Activated CD8-positive, alpha-beta memory T cell treated with anti-CD3 and anti-CD28 coated beads for 36 hours (primary cell): Measurements from ENCODE around the gene PLD3. TPM values are rescaled to one million over a fixed set of nuclear protein-coding genes. Genes with fewer than 3 reads are reported as not detected.

Experiments
- CTCF ChIA-PET: fragments of 350-600 bp; sonication (Branson Sonifier 250); formaldehyde crosslinking; loops from one replicate; lab custom pipeline; 2021; ENCODE audit warnings: antibody characterized with exemption; lab: Charles Lee
- POLR2A ChIA-PET: fragments of 350-600 bp; sonication (Branson Sonifier 250); formaldehyde crosslinking; loops from one replicate; lab custom pipeline; 2021; ENCODE audit warnings: antibody characterized with exemption; lab: Charles Lee
- total RNA-seq, 2 experiments: library from RNA; stranded (reverse); gene quantifications; one replicate each; pipeline ENCODE4 v1.2.3, GENCODE V29; 2021

Gene PLD3
- total RNA-seq, 2 experiments from 2014 or later, result 48.0 to 50.4 TPM

DNA sequence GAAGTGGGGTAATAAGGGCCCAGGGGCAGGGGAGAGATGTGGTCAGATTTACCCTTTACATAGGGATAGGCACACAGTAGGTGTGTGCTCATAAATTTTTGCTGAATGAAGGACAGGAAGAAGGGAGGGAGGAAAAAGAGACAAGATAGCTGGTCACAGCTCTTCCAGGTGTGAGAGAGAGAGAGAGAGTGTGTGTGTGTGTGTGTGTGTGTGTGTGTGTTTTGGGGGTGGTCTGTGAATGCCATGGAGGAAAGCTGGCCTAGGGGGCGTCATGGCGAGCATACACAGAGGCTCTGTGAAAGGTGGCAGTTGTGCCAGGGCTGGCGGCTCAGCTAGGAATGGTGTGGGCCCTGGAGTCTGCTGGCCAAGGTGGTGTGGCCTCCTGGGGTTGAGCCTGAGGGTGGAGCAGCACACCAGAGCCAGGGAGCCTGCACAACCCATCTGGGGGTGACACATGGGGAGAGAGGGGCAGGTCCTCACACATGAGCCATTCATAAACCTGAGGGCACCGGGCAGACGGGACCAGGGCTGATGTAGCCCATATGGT lies 70.6 kb downstream of the PLD3 start:
- ChIA-PET CTCF (interaction anchor here (1.3 to 3.6 kb wide), 4 partner anchors 8 to 45 kb away, joined by 3 to 27 read pairs (median 18); partner anchors contain the start of genes BLVRB and SERTAD3), POLR2A (no interaction called here)

DNA sequence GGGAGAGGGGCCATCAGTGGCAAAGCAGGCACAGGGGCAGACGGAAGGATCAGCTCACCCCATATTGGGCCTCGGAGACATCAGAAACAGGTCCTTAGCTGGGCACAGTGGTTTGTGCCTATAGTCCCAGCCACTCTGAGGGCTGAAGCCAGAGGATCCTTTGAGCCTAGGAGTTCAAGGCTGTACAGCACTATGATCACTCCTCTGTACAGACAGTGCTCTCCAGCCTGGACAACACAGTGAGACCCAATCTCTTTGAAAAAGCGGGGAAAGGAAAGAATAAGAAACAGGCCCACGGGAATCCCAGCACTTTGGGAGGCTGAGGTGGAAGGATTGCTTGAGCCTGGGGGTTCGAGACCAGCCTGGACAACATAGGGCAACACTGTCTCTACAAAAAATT lies 71.3 kb downstream of the PLD3 start:
- POLR2A ChIA-PET, result interaction anchor here (1.5 to 1.9 kb wide), 2 partner anchors 25 to 46 kb away, joined by 5 to 12 read pairs; partner anchors contain the start of genes BLVRB and SERTAD3
- CTCF ChIA-PET, result interaction anchor here (0.7 to 3.6 kb wide), 19 partner anchors 8 to 273 kb away, joined by 3 to 27 read pairs (median 4); partner anchors contain the start of genes BLVRB and SERTAD3

DNA sequence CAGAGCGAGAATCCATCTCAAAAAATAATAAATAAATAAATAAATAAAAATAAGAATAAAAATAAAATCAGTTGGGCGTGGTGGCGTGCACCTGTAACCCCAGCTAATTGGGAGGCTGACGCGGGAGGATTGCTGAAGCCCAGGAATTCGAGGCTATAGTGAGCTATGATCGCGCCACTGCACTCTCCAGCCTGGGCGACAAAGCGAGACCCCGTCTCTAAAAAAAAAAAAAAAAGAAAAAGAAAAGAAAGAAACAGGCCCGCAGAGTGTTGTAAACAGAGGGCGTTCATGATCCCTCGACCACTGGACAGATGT lies 71.9 kb downstream of the PLD3 start:
- ChIA-PET POLR2A (interaction anchor here (0.6 to 2.3 kb wide), 8 partner anchors 16 to 991 kb away, joined by 3 to 12 read pairs (median 4); partner anchors contain the start of genes BLVRB and SERTAD3), CTCF (interaction anchor here (0.7 to 3.6 kb wide), 26 partner anchors 9 to 274 kb away, joined by 3 to 27 read pairs (median 4); partner anchors contain the start of genes BLVRB and SERTAD3)

DNA sequence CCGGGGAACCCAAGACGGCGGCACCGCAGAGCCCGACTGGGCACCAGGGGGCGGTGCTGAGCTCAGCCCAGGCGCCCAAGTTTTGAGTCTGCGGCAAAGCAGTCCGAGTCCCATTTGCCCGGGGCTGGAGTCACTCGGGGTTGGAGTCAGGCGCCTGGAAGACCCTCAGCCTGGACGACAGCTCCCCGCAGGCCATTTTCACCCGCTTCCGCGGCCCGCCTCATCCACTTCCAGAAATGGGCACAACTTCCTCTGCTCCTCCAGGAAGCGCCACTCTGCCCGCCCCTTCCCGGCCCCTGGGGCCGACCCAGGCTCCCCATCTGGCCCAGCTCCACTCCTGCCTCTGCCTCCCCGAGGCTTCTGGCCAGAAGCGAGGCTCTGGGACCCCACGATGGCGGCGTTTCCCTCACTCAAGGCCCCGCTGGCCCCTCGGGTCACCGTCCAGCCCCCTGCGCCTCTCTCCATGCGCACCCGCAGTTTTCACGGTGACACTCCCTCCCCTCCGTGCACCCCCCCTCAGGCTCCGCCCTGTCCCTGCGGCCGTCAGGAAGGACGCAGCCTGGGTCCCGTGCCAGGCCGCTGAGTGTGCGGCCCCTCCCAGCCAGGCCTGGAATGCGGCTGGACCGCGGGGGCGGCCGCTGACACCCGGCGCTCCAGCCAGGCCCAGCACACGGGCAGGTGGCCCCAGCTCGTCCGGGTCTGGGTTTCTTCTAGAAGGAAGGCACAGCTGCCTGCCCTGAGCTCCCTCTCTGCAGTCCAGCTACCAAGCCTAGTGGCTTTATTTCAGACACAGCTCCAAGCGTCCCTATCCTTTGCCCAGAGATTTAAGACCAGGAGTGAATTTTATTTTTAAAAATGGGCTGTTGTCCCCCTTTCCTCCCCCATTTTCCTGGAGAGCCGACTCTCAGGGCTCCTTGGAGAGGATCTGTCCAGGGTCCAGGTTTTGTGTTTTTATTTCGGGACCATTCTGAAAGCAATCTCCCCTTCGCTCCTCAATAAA lies 72.6 kb downstream of the PLD3 start:
- POLR2A ChIA-PET, result interaction anchor here (0.6 to 2.3 kb wide), 8 partner anchors 17 to 990 kb away, joined by 3 to 12 read pairs (median 4); partner anchors contain the start of genes BLVRB and SERTAD3
- CTCF ChIA-PET, result interaction anchor here (0.7 to 3.6 kb wide), 27 partner anchors 10 to 275 kb away, joined by 3 to 27 read pairs (median 4); partner anchors contain the start of genes BLVRB and SERTAD3

DNA sequence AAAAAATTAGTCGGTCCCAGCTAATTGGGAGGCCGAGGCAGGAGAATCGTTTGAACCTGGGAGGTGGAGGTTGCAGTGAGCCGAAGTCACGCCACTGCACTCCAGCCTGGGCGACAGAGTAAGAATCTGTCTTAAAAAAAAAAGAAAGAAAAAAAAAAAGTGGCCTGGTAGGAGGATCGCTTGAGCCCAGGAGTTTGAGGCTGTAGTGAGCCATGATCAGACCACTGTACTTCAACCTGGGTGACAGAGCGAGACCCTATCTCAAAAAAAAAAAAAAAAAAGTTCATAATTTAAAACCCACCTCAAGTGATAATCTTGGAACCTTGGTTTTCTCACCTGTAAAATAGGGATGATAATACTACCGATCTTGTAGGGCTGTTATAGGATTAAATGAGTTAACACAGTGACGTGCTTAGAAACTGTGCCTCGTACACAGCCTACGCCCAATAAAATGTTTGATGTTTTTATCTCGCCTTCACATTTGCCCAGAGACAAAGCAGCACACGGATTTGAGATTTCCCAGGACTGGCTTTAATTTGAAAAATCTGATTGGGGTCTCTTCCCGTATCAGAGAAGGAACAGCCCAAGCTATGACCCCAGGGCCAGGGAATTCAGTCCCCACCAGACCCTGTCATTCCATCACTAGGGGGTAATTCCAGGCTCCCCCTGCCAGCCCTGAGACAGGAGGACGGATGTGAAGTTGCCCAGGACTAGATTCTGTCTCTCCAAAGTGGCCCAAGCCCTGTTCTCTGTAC lies 73.7 kb downstream of the PLD3 start:
- POLR2A ChIA-PET, result interaction anchor here (1.9 to 2.3 kb wide), 2 partner anchors 20 to 43 kb away, joined by 9 to 12 read pairs; partner anchors contain the start of gene BLVRB

DNA sequence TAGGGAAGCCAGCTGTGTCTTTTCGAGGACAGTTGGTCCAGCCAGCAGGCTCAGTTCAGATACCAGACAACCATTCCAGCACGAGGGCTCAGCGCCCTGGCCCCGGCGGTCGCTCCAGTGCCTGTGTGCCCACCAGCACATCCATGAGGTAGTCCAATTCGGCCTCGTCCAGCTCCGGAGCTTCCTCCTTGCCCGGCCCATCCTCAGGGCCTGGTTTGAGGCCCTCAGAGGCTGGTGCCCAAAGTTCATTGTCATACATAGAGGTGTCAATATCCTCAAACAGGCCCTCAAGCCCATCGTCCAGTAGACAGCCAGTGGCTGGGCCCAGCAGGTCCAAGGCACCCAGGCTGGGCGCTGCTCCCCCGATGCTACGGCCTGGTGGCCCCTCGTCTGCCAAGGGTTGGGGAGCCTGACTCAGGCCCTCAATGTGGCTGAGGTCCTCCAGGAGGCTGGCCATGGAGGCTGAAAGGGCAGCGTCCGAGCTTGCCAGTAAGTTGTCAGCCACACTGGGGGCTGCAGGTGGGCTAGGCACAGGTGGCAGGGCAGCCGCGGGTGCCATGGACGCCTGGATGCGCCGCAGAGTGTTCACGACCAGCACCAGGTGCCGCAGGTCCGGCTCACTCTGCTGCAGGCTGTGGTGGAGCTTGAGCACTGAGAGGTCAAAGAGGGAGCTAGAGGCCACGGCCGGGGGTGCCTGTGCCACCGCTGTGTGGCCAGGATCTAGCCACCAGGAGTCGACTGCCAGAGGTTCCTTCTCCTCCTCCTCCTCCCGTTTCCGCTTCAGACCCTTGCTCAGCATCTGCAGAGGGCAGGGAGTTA lies 74.5 kb downstream of the PLD3 start:
- ChIA-PET CTCF (interaction anchor here (0.6 to 3.6 kb wide), 4 partner anchors 20 to 279 kb away, joined by 3 to 19 read pairs (median 4); partner anchors contain the start of gene SERTAD3), POLR2A (no interaction called here)

More for the DNA sequence above, 73.7 kb downstream of the PLD3 start:
- CTCF ChIA-PET, result interaction anchor here (2.3 to 3.6 kb wide), 2 partner anchors 10 to 22 kb away, joined by 19 to 20 read pairs; partner anchors contain the start of gene SERTAD3

DNA sequence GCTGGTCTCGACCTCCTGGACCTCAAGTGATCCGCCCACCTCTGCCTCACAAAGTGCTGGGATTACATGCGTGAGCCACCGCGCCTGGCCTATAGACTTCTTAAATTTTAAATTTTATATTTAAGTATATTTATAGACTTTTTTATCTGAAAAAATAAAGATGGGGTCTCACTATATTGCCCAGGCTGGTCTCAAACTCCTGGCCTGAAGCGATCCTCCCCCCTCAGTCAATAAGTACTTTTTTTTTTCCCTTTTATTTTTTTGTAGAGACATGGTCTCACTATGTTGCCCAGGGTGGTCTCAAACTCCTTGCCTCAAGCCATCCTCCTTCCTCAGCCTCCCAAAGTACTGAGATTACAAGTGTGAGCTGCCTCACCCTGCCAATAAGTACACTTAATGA lies 75.4 kb downstream of the PLD3 start:
- POLR2A ChIA-PET, result no interaction called here
- CTCF ChIA-PET, result interaction anchor here (0.6 to 1.7 kb wide), 3 partner anchors 21 to 280 kb away, joined by 3 to 4 read pairs (median 4); no protein-coding TSS in a partner anchor

DNA sequence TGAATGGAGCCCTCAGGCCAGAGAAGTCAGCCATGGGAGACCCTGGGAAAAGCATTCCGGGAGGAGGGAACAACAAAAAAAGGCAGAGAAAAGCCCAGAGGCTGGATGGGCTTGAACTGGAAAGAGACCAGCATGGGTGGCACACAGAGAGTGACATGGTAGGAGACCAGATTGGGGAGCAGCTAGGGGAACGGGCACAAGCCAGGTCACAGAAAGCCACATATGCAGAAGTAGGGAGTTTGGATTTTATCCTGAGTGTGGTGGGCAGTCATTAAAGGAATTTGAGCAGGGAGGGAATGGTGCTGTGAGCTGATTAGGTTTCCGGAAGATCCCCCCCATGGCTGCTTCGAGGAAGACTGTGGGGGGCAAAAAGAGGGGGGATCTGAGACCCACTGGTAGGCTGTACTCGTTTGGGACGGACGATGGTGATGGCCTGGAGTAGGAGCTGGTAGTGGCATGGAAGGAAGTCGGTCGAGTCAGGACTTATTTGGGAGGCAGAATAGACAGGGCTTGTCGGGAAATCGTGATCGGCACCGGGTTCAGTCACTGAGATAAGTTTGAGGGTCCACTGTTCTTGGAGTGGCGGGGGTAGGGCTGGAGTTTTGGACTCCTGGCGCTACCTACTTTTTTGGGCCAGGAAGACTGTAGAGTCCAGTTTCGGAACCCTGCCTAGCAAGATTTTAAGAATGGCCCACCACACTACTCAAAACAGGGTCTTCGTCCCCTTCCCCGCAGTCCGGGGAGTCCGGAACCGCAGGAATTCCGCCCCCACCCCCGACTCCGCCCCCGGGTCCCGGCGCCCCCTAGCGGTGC lies 76.3 kb downstream of the PLD3 start:
- CTCF ChIA-PET, result interaction anchor here (1.7 kb wide), 1 partner anchor 22 kb away, joined by 4 read pairs; no protein-coding TSS in a partner anchor
- POLR2A ChIA-PET, result interaction anchor here (0.9 kb wide), 1 partner anchor 18 kb away, joined by 4 read pairs; no protein-coding TSS in a partner anchor

DNA sequence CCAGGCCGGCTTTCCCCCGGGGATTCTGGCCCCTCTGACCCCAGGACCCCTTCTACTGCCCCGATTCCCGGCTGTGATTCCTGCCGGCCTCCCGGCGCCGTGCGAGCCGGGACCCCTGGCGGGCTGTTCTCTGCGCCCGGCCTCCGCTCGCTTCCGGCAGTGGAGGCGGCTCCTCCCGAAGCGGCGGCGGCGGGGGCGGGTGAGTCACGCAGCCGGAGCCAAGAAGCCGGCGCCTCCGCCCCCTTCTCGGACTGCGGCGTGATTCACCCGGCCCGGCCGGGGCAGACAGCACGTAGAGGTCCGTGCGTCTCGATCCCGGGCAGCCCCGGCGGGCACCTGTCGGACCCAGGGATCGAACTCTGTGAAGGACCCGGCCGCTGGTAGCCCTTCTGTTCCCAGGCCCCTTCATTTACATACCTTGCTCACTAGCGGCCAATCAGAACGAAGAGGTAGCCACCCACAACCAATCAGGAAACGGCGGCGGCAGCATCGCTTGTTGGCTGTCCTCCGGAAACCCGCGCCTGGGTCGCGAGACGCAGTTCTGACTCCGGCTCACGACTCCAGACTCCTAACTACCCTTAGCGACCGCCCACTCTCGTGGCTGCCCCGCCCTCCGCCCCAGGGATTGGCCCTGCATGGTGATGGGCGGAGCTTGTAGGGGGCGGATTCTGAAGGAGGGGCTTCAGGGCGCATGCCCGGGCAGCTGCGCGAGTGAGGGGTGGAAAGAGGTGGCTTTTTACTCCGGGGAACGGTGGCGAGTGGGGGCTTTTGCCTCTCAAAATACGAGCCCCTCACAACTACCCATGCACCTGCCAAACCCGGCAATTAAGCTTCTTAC lies 77.2 kb downstream of the PLD3 start, which contains the start of gene SERTAD1:
TSS of gene SERTAD1 (minus strand) at position 543 of the 838 bp plus-strand sequence. CDS start 2,446 bp downstream, outside the sequence.
- ChIA-PET CTCF (interaction anchor here (0.5 to 2.3 kb wide), 8 partner anchors 13 to 282 kb away, joined by 3 to 8 read pairs (median 4); partner anchors contain the start of genes C19orf47, PLD3 and SERTAD3), POLR2A (interaction anchor here (0.7 to 2.2 kb wide), 7 partner anchors 13 to 326 kb away, joined by 3 to 15 read pairs (median 4); partner anchors contain the start of genes COQ8B, ITPKC and SERTAD3)

Other genes with a start within 250 kb of the PLD3 start
- gene MAP3K10, start 157.3 kb upstream of the PLD3 start, total RNA-seq, result 10 to 100 TPM; 13.6 to 16.5 TPM
- not detected for gene TTC9B, start 130.3 kb upstream of the PLD3 start, total RNA-seq
- gene CCNP, start 122.0 kb upstream of the PLD3 start, total RNA-seq, result not detected
- 100 to 1,000 TPM; 128 to 129 TPM for gene AKT2, start 63.4 kb upstream of the PLD3 start, total RNA-seq
- gene C19orf47, start 298 bp upstream of the PLD3 start, total RNA-seq, result 10 to 100 TPM; 25.2 to 25.9 TPM
- under 1 TPM in 1 of 2 experiments, not detected in 1; 0.08 TPM for gene HIPK4, start 41.5 kb downstream of the PLD3 start, total RNA-seq
- under 1 TPM; 0.67 to 0.84 TPM for gene PRX, start 64.7 kb downstream of the PLD3 start, total RNA-seq
- 10 to 100 TPM; 14.2 to 14.7 TPM for gene SERTAD1, start 77.3 kb downstream of the PLD3 start, total RNA-seq
- gene SERTAD3, start 95.6 kb downstream of the PLD3 start, total RNA-seq, result 1 to 10 TPM; 6.0 to 6.8 TPM
- gene BLVRB, start 117.0 kb downstream of the PLD3 start, total RNA-seq, result 10 to 100 TPM; 16.8 to 18.8 TPM
- gene SPTBN4, start 118.3 kb downstream of the PLD3 start, total RNA-seq, result under 1 TPM; 0.40 to 0.92 TPM
- 10 to 100 TPM; 86.7 to 93.5 TPM for gene SHKBP1, start 228.2 kb downstream of the PLD3 start, total RNA-seq